PFSK-1 (cell line): ENCODE results near the gene USP48.

Experiments used
- FOXP2 ChIP-seq: optimal IDR thresholded peaks from 2 replicates; pipeline ENCODE3; 2011; ENCODE audit warnings: borderline replicate concordance, control low read depth, inconsistent platforms; ENCODE audit not compliant: insufficient read depth; ENCODE audit errors: extremely low read length, extremely low read depth
- POLR2AphosphoS5 ChIP-seq: IDR thresholded peaks from 2 replicates; pipeline ENCODE4 v1.6.1; 2012; ENCODE audit warnings: low read depth, mild to moderate bottlenecking, control low read depth, low read length, moderate library complexity
- SIN3A ChIP-seq: IDR thresholded peaks from 2 replicates; pipeline ENCODE4 v1.6.1; 2012; ENCODE audit warnings: mild to moderate bottlenecking, low read length, moderate library complexity, borderline replicate concordance; ENCODE audit not compliant: insufficient read depth
- TAF1 ChIP-seq: IDR thresholded peaks from 2 replicates; pipeline ENCODE4 v1.6.1; 2012; ENCODE audit warnings: low read length, control low read depth, borderline replicate concordance; ENCODE audit not compliant: insufficient read depth
- TF ChIP-seq, protein P1 (sequence below), 2 experiments: IDR thresholded peaks; 2 replicates each; pipeline versions ENCODE4 v1.6.1 to v1.8.0; 2011 to 2012; ENCODE audit warnings: low read depth in 2 of 2, low read length in 2 of 2, control low read depth in 1 of 2, inconsistent platforms in 1 of 2, mild to moderate bottlenecking in 1 of 2, moderate library complexity in 1 of 2; ENCODE audit not compliant: insufficient read depth in 1 of 2

Gene USP48

DNA sequence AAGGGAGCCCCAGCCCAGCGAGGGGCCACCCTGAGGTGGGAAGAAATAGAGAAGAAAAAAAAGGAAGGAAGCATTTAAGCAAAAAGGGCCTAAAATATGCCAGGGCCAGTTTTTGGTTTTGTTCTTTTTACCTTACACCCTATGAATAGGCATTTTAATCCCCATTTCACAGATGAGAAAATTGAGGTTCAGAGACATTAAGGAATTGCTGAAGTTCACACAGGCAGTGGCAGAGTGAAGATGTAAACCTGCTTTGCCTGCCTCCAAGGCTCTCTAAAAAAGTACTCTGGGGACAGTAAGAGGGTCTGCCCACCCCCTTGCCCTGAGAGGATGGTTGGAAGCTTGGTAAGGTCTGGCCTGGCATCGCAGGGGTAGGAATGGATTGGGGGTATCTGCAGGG lies 133.6 kb downstream of the USP48 start:
- TF ChIP-seq, protein P1, sequence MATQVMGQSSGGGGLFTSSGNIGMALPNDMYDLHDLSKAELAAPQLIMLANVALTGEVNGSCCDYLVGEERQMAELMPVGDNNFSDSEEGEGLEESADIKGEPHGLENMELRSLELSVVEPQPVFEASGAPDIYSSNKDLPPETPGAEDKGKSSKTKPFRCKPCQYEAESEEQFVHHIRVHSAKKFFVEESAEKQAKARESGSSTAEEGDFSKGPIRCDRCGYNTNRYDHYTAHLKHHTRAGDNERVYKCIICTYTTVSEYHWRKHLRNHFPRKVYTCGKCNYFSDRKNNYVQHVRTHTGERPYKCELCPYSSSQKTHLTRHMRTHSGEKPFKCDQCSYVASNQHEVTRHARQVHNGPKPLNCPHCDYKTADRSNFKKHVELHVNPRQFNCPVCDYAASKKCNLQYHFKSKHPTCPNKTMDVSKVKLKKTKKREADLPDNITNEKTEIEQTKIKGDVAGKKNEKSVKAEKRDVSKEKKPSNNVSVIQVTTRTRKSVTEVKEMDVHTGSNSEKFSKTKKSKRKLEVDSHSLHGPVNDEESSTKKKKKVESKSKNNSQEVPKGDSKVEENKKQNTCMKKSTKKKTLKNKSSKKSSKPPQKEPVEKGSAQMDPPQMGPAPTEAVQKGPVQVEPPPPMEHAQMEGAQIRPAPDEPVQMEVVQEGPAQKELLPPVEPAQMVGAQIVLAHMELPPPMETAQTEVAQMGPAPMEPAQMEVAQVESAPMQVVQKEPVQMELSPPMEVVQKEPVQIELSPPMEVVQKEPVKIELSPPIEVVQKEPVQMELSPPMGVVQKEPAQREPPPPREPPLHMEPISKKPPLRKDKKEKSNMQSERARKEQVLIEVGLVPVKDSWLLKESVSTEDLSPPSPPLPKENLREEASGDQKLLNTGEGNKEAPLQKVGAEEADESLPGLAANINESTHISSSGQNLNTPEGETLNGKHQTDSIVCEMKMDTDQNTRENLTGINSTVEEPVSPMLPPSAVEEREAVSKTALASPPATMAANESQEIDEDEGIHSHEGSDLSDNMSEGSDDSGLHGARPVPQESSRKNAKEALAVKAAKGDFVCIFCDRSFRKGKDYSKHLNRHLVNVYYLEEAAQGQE (IDR thresholded peaks at IDR 0.05; ENCODE audit: insufficient read depth in 1 of 2, low read depth in 2 of 2, low read length in 2 of 2): no peak
- TF ChIP-seq FOXP2 (no peak), SIN3A (no peak), POLR2AphosphoS5 (no peak), TAF1 (no peak)

DNA sequence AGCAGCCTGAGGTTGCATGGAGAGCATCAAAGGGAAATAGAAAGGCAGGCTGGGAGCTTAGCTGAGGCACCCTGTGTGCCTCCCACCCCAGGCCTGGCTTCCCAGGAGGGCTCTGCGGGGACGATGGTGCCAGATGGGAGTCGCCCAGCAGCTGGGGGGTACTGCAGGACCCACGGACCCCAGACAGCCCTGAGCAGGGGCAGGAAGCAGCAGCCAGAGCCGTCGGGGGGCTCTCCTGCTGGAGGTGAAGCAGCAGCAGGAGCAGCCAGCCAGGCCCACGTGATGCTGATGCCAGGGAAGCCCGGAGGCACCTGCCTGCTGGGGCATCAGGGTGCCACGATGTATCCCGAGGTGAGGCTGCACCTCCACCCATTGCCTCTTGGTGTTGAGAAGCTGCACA lies 134.2 kb downstream of the USP48 start:
- TF ChIP-seq, protein P1 (IDR thresholded peaks at IDR 0.05; ENCODE audit: insufficient read depth in 1 of 2, low read depth in 2 of 2, low read length in 2 of 2): no peak
- TF ChIP-seq POLR2AphosphoS5 (no peak), TAF1 (no peak), SIN3A (no peak), FOXP2 (no peak)

DNA sequence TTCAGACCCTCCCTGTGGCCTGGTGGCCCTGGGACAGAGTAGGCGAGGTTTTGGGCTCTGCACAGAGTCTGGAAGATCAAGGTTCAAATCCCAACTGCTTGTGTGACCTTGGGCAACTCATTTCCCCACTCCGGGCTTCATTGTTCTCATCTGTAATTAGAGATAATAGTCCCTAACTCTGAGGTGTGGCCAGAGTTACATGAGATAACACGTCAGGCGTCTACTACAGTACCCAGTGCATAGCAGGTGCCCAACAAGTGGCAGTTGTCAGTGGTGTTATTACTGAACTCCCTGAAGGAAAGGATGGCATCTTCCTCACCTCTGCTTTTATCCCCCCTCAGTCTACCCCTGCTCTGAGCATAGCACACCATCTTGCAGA lies 134.6 kb downstream of the USP48 start:
- no peak for TF ChIP-seq FOXP2
- TF ChIP-seq, protein P1 (IDR thresholded peaks at IDR 0.05; ENCODE audit: insufficient read depth in 1 of 2, low read depth in 2 of 2, low read length in 2 of 2): no peak
- no peak for TF ChIP-seq POLR2AphosphoS5
- no peak for TF ChIP-seq SIN3A
- TF ChIP-seq TAF1: no peak

DNA sequence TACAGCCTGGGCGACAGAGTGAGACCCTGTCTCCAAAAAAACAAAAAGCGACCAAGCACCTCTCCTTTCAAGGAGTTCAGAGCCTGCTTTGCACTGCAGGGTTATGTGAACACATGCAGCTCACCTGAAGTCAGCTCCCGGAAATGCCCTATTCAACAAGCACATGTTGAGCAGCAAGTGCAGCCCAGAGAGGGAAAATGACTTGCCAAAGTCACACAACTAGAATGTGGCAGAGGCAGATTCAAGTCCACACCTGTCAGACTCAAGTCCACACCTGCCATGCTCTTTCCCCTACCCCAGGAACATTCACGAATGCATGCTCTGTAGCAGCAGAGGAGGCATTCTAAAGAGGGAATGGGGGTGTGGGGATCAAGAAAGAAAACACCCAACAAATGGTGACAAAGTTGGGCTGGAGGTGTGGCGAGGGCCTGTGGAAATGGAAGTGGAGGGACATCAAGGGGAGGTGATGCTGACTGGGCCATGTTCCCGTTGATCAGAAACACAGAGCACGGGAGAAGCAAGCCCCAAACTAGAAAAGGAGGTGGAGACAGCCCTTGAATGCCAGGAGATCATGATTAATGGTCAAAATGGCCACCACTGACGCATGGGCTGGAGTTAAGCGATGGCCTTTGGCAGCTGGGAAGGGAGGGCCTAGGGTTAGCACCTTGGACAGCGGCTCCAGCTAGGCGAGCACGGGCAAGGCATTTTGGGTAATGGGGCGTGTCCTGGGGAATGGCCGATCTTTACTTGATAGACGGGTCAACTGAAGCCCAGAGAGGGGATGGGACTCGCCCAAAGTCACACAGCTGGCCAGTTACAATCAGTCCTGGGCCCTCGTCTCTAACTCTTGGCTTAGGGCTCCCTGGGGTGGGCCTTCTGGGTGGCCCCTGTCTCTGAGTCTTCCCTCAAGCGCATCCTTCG lies 135.3 kb downstream of the USP48 start:
- TF ChIP-seq, protein P1 (IDR thresholded peaks at IDR 0.05; ENCODE audit: insufficient read depth in 1 of 2, low read depth in 2 of 2, low read length in 2 of 2): peak; percentile 100
- peak; percentile 86; the same call in 1 of the 2 replicates for TF ChIP-seq SIN3A
- TF ChIP-seq FOXP2: no peak
